Mammary epithelial cell (primary cell): ENCODE data around the gene PDF.

Experiments
- CTCF ChIP-seq, 2 donors: IDR thresholded peaks in 1 of 2; conservative IDR thresholded peaks in 1 of 2; 2 replicates each; pipeline ENCODE4 v1.5.1; 2011 to 2012; ENCODE audit warnings: inconsistent platforms in 2 of 2, low read length in 2 of 2, mild to moderate bottlenecking in 2 of 2, control low read depth in 1 of 2, low read depth in 1 of 2; ENCODE audit not compliant: insufficient read depth in 1 of 2; ENCODE audit errors: extremely low read depth in 1 of 2
- EZH2 ChIP-seq: IDR thresholded peaks from 2 replicates; pipeline ENCODE4 v1.6.1; 2012; ENCODE audit warnings: low read length, inconsistent platforms, borderline replicate concordance

- TF ChIP-seq CTCF (conservative IDR thresholded peaks at IDR 0.05 in 1 of 2, IDR thresholded peaks at IDR 0.05 in 1 of 2; ENCODE audit: extremely low read depth in 1 of 2, insufficient read depth in 1 of 2, low read depth in 1 of 2, low read length in 2 of 2) (peak; percentile 82), EZH2 (no peak)
These were observed 19.5 kb downstream of the PDF start, which contains the start of gene VPS4A for GRCh38 chr16:69310653-69311532.
